GM23338 (cell line): Measurements from ENCODE around the gene TAS2R1. TPM values are rescaled to one million over a fixed set of nuclear protein-coding genes. Genes with fewer than 3 reads are reported as not detected.

ENCODE experiments used
- ATAC-seq: fragments of 200-7000 bp; cut with Tn5 transposase; 3 replicates; pipeline ENCODE4 v1.9.1; 2020
- DNase-seq: peaks from one replicate; pipeline ENCODE4 v3.0.0-alpha.2; 2015; ENCODE audit warnings: low spot score
- H2AFZ ChIP-seq: fragments of 200-600 bp; sonication (generic); 2 replicates; pipeline ENCODE4 v1.8.0; 2016; ENCODE audit warnings: antibody characterized with exemption, mild to moderate bottlenecking, moderate library complexity
- H3F3A ChIP-seq: fragments of 200-600 bp; sonication (generic); replicated peaks from 2 replicates; pipeline ENCODE4 v1.8.0; 2017; ENCODE audit warnings: antibody characterized with exemption, mixed run types, low read depth
- H3K27ac ChIP-seq: fragments of 200-600 bp; sonication (generic); 2 replicates; pipeline ENCODE4 v1.6.1; 2016; ENCODE audit warnings: low read depth
- H3K27me3 ChIP-seq: fragments of 200-600 bp; sonication (generic); 2 replicates; pipeline ENCODE4 v1.8.0; 2016; ENCODE audit warnings: mild to moderate bottlenecking, mixed run types, moderate library complexity; ENCODE audit not compliant: insufficient read depth
- H3K36me3 ChIP-seq: fragments of 200-600 bp; sonication (generic); 2 replicates; pipeline ENCODE4 v1.8.0; 2016; ENCODE audit warnings: mild to moderate bottlenecking; ENCODE audit not compliant: insufficient read depth
- H3K4me1 ChIP-seq: fragments of 200-600 bp; sonication (generic); 2 replicates; pipeline ENCODE4 v1.8.0; 2016; ENCODE audit warnings: mild to moderate bottlenecking, moderate library complexity; ENCODE audit not compliant: insufficient read depth
- H3K4me2 ChIP-seq: fragments of 200-600 bp; sonication (generic); 2 replicates; pipeline ENCODE4 v1.7.1; 2017; ENCODE audit warnings: mixed run types
- H3K4me3 ChIP-seq: fragments of 200-600 bp; sonication (generic); 2 replicates; pipeline ENCODE4 v1.6.1; 2016; ENCODE audit warnings: mixed run types
- H3K79me2 ChIP-seq: fragments of 200-600 bp; sonication (generic); replicated peaks from 2 replicates; pipeline ENCODE4 v1.8.0; 2017; ENCODE audit warnings: mild to moderate bottlenecking; ENCODE audit not compliant: insufficient read depth
- H3K9me2 ChIP-seq: fragments of 200-600 bp; sonication (generic); 2 replicates; pipeline ENCODE4 v1.8.0; 2017; ENCODE audit not compliant: insufficient read depth
- H4K20me1 ChIP-seq: fragments of 200-600 bp; sonication (generic); replicated peaks from 2 replicates; pipeline ENCODE4 v1.8.0; 2017; ENCODE audit warnings: mild to moderate bottlenecking; ENCODE audit not compliant: insufficient read depth
- H3K27ac Mint-ChIP-seq: 2 replicates; pipeline ENCODE4 v1.8.0; 2020; ENCODE audit warnings: inconsistent platforms, mild to moderate bottlenecking, moderate library complexity, mixed read lengths
- H3K27me3 Mint-ChIP-seq: 3 replicates; pipeline ENCODE4 v1.8.0; 2022; ENCODE audit warnings: low read depth, mild to moderate bottlenecking, moderate library complexity, mixed read lengths, inconsistent platforms; ENCODE audit not compliant: insufficient read depth, poor library complexity
- H3K36me3 Mint-ChIP-seq: 3 replicates; pipeline ENCODE4 v1.8.0; 2021; ENCODE audit warnings: low read depth, mild to moderate bottlenecking, inconsistent platforms, moderate library complexity, mixed read lengths
- H3K4me1 Mint-ChIP-seq: 3 replicates; pipeline ENCODE4 v1.8.0; 2020; ENCODE audit warnings: mild to moderate bottlenecking, inconsistent platforms, mixed read lengths
- H3K4me3 Mint-ChIP-seq: 3 replicates; pipeline ENCODE4 v1.8.0; 2021; ENCODE audit warnings: moderate library complexity, mild to moderate bottlenecking, inconsistent platforms, mixed read lengths
- H3K9me3 Mint-ChIP-seq: 3 replicates; pipeline ENCODE4 v1.8.0; 2020; ENCODE audit warnings: moderate library complexity, mild to moderate bottlenecking, inconsistent platforms, mixed read lengths
- CREB1 ChIP-seq: fragments of 250-450 bp; sonication (Bioruptor Pico); IDR thresholded peaks from 2 replicates; pipeline ENCODE4 v1.5.0; 2020; ENCODE audit warnings: low read depth, mild to moderate bottlenecking, moderate library complexity
- CTCF ChIP-seq, 2 experiments: fragments of 200-600 bp in 1 of 2; sonication (generic) in 1 of 2; conservative IDR thresholded peaks; 2 replicates each; pipeline versions ENCODE4 v1.5.1 to v1.6.1; 2016 to 2017; ENCODE audit warnings: antibody characterized with exemption in 2 of 2, low read depth in 2 of 2, mild to moderate bottlenecking in 2 of 2, moderate library complexity in 1 of 2
- ETS1 ChIP-seq: IDR thresholded peaks from 2 replicates; pipeline ENCODE4 v1.6.1; 2016; ENCODE audit warnings: antibody characterized with exemption
- EZH2 ChIP-seq: fragments of 200-600 bp; sonication (generic); IDR thresholded peaks from one replicate; pipeline ENCODE4 v1.8.0; 2017; ENCODE audit warnings: antibody characterized with exemption, mild to moderate bottlenecking, low read depth; ENCODE audit not compliant: unreplicated experiment
- JUNB ChIP-seq: IDR thresholded peaks from one replicate; pipeline ENCODE4 v1.6.1; 2016; ENCODE audit warnings: antibody characterized with exemption; ENCODE audit not compliant: unreplicated experiment
- NANOG ChIP-seq: IDR thresholded peaks from 2 replicates; pipeline ENCODE4 v1.6.1; 2016; ENCODE audit warnings: antibody characterized with exemption, borderline replicate concordance
- POLR2AphosphoS5 ChIP-seq: IDR thresholded peaks from 2 replicates; pipeline ENCODE4 v1.6.1; 2016; ENCODE audit warnings: antibody characterized with exemption, low read depth
- REST ChIP-seq: IDR thresholded peaks from one replicate; pipeline ENCODE4 v1.6.1; 2018; ENCODE audit warnings: antibody characterized with exemption; ENCODE audit not compliant: unreplicated experiment
- ZNF114 ChIP-seq: fragments of 250-450 bp; sonication (Bioruptor Pico); IDR thresholded peaks from 2 replicates; pipeline ENCODE4 v1.5.0; 2020; ENCODE audit warnings: mild to moderate bottlenecking, moderate library complexity
- ZNF331 ChIP-seq: fragments of 250-450 bp; sonication (Bioruptor Pico); IDR thresholded peaks from 2 replicates; pipeline ENCODE4 v1.5.0; 2020; ENCODE audit warnings: low read depth, mild to moderate bottlenecking, moderate library complexity
- polyA plus RNA-seq: library from polyadenylated mRNA; unstranded; fragments of >200 nt; fragmentation: Nextera tagmentation; extraction: Ambion mirVana; gene quantifications from 2 replicates; pipeline ENCODE4 v1.2.1, GENCODE V29; 2016
- total RNA-seq: library from RNA; depleted of rRNA; stranded (reverse); fragments of >200 nt; shearing (Covaris generic); gene quantifications from 2 replicates; pipeline ENCODE4 v1.2.3, GENCODE V29; 2014

The TAS2R1 gene
- total and polyA plus RNA-seq, 2 experiments from 2014 or later = 0.19 TPM; not detected in 1

GRCh38 chr5:9642621-9643020, 12.5 kb upstream of the TAS2R1 start:
- Histone ChIP-seq H3K36me3 (no peaks in the 10 kb centered on the region), H3K4me2 (no peak overlapping the region), H3K4me3 (no peak overlapping the region), H3K27me3 (no peaks in the 10 kb centered on the region), H3F3A (no peaks in the 10 kb centered on the region), H3K9me2 (peaks cover 9% of the 10 kb centered on the region; the same call in 1 of the 2 replicates), H3K4me1 (peaks cover 3% of the 10 kb centered on the region; the same call in 1 of the 2 replicates), H3K27ac (no peak overlapping the region), H3K79me2 (no peaks in the 10 kb centered on the region), H4K20me1 (no peaks in the 10 kb centered on the region), H2AFZ (no peak overlapping the region)
- H3K27ac Mint-ChIP-seq = no peak overlapping the region
- TF ChIP-seq CREB1 (CRISPR knock-in tag) = no peak
- no peak for TF ChIP-seq ETS1
- TF ChIP-seq ZNF114 (CRISPR knock-in tag) = no peak
- no peak for TF ChIP-seq REST
- TF ChIP-seq ZNF331 = no peak
- no peak for ATAC-seq
- DNase-seq = no peak
- H3K36me3 Mint-ChIP-seq = no peaks in the 10 kb centered on the region
- H3K4me3 Mint-ChIP-seq = no peak overlapping the region
- H3K4me1 Mint-ChIP-seq = no peaks in the 10 kb centered on the region
- H3K9me3 Mint-ChIP-seq = peaks cover 4% of the 10 kb centered on the region; the same call in 2 of the 3 replicates
- no peaks in the 10 kb centered on the region for H3K27me3 Mint-ChIP-seq

GRCh38 chr5:9641806-9642355, 11.7 kb upstream of the TAS2R1 start:
- Mint-ChIP-seq H3K4me3 (no peak overlapping the region), H3K27me3 (no peaks in the 10 kb centered on the region), H3K27ac (no peak overlapping the region), H3K9me3 (peaks cover 4% of the 10 kb centered on the region; the same call in 2 of the 3 replicates), H3K4me1 (no peaks in the 10 kb centered on the region), H3K36me3 (no peaks in the 10 kb centered on the region)
- Histone ChIP-seq H3K27ac (no peak overlapping the region), H3F3A (no peaks in the 10 kb centered on the region), H4K20me1 (no peaks in the 10 kb centered on the region), H3K79me2 (no peaks in the 10 kb centered on the region), H3K27me3 (no peaks in the 10 kb centered on the region), H3K4me1 (peaks cover 3% of the 10 kb centered on the region; the same call in 1 of the 2 replicates), H3K4me2 (no peak overlapping the region), H3K4me3 (no peak overlapping the region), H2AFZ (no peak overlapping the region), H3K36me3 (no peaks in the 10 kb centered on the region), H3K9me2 (peaks cover 9% of the 10 kb centered on the region; the same call in 1 of the 2 replicates)
- TF ChIP-seq ZNF331 = no peak
- TF ChIP-seq NANOG = no peak
- TF ChIP-seq ZNF114 (CRISPR knock-in tag) = no peak
- no peak for TF ChIP-seq ETS1
- TF ChIP-seq EZH2 = no peak
- no peak for TF ChIP-seq CTCF (conservative IDR thresholded peaks at IDR 0.05; ENCODE audit: low read depth in 2 of 2)
- no peak for TF ChIP-seq CREB1 (CRISPR knock-in tag)
- TF ChIP-seq POLR2AphosphoS5 = no peak
- no peak for TF ChIP-seq JUNB
- no peak for DNase-seq
- no peak for ATAC-seq
